Mesendoderm (in vitro differentiated cells): Measurements from ENCODE around the gene RNASE8.

ENCODE experiments used
- DNase-seq: peaks from one replicate; pipeline ENCODE4 v3.0.0; 2013
- H2AK5ac ChIP-seq: 2 replicates; pipeline ENCODE4 v1.6.1; 2013; ENCODE audit warnings: low read length, inconsistent platforms
- H2BK120ac ChIP-seq: 2 replicates; pipeline ENCODE4 v1.6.1; 2013; ENCODE audit warnings: low read depth, mild to moderate bottlenecking, low read length, moderate library complexity, mixed read lengths
- H2BK15ac ChIP-seq: replicated peaks from 2 replicates; pipeline ENCODE4 v1.6.1; 2013; ENCODE audit warnings: low read depth, mild to moderate bottlenecking, moderate library complexity
- H2BK5ac ChIP-seq: 2 replicates; pipeline ENCODE4 v1.6.1; 2013; ENCODE audit warnings: low read length, inconsistent platforms
- H3K18ac ChIP-seq: 2 replicates; pipeline ENCODE4 v1.6.1; 2013; ENCODE audit warnings: mild to moderate bottlenecking, low read length, mixed read lengths
- H3K23ac ChIP-seq: one replicate; pipeline ENCODE4 v1.6.1; 2013; ENCODE audit warnings: low read length
- H3K27ac ChIP-seq: 2 replicates; pipeline ENCODE4 v1.5.1; 2013; ENCODE audit warnings: low read depth, mild to moderate bottlenecking, inconsistent platforms, low read length, moderate library complexity
- H3K27me3 ChIP-seq: 2 replicates; pipeline ENCODE4 v1.6.1; 2013; ENCODE audit warnings: low read length, control low read depth, mild to moderate bottlenecking, inconsistent platforms; ENCODE audit not compliant: insufficient read depth, poor library complexity
- H3K36me3 ChIP-seq: 2 replicates; pipeline ENCODE4 v1.6.1; 2013; ENCODE audit warnings: low read length, inconsistent platforms; ENCODE audit not compliant: control insufficient read depth, insufficient read depth
- H3K4ac ChIP-seq: one replicate; pipeline ENCODE4 v1.6.1; 2013; ENCODE audit warnings: low read depth, mild to moderate bottlenecking, low read length, moderate library complexity
- H3K4me1 ChIP-seq: 2 replicates; pipeline ENCODE4 v1.6.1; 2013; ENCODE audit warnings: low read depth, low read length, inconsistent platforms; ENCODE audit not compliant: control insufficient read depth
- H3K4me2 ChIP-seq: 2 replicates; pipeline ENCODE4 v1.6.1; 2013; ENCODE audit warnings: low read length
- H3K4me3 ChIP-seq: 2 replicates; pipeline ENCODE4 v1.5.1; 2013; ENCODE audit warnings: mild to moderate bottlenecking, low read length
- H3K56ac ChIP-seq: one replicate; pipeline ENCODE4 v1.6.1; 2013; ENCODE audit warnings: low read length
- H3K79me1 ChIP-seq: 2 replicates; pipeline ENCODE4 v1.6.1; 2013; ENCODE audit warnings: low read length, inconsistent platforms
- H3K79me2 ChIP-seq: 2 replicates; pipeline ENCODE4 v1.6.1; 2013; ENCODE audit warnings: mild to moderate bottlenecking, low read length; ENCODE audit not compliant: control insufficient read depth, insufficient read depth
- H3K9ac ChIP-seq: 2 replicates; pipeline ENCODE4 v1.6.1; 2013; ENCODE audit warnings: low read length, inconsistent platforms
- H4K5ac ChIP-seq: one replicate; pipeline ENCODE4 v1.6.1; 2013; ENCODE audit warnings: low read length
- H4K8ac ChIP-seq: one replicate; pipeline ENCODE4 v1.6.1; 2013; ENCODE audit warnings: low read depth, mild to moderate bottlenecking, control low read depth, low read length, moderate library complexity
- WGBS: extraction: QIAGEN DNeasy Blood & Tissue Kit; methylation state at CpG from one replicate; pipeline ENCODE4 v1.1.7; 2013; ENCODE audit warnings: low lambda C conversion rate, missing lambda C conversion rate; ENCODE audit not compliant: insufficient coverage; ENCODE audit errors: extremely low coverage; 5-methylcytosine and 5-hydroxymethylcytosine counted together

Gene RNASE8

GRCh38 chr14:21056520-21057163 lies 980 bp upstream of the RNASE8 start:
- Histone ChIP-seq H4K5ac (no peak overlapping the region), H3K9ac (no peak overlapping the region), H3K18ac (no peak overlapping the region), H3K4me2 (no peak overlapping the region), H2BK120ac (no peak overlapping the region), H3K36me3 (no peaks in the 10 kb centered on the region), H3K79me1 (no peaks in the 10 kb centered on the region), H3K4me1 (peaks cover 2% of the 10 kb centered on the region), H3K56ac (no peak overlapping the region), H2BK5ac (no peak overlapping the region), H3K79me2 (no peaks in the 10 kb centered on the region), H3K4me3 (no peak overlapping the region), H3K23ac (no peak overlapping the region), H4K8ac (no peak overlapping the region), H3K27me3 (no peaks in the 10 kb centered on the region), H2BK15ac (no peak overlapping the region), H3K4ac (no peak overlapping the region), H2AK5ac (no peak overlapping the region), H3K27ac (no peak overlapping the region)
- DNase-seq, result no peak
- WGBS, result no CpG with 5 or more reads among the region's 10 CpGs

- Histone ChIP-seq H3K27ac (no peak overlapping the region), H4K8ac (no peak overlapping the region), H3K4me2 (no peak overlapping the region), H3K4me3 (no peak overlapping the region), H3K18ac (no peak overlapping the region), H3K23ac (no peak overlapping the region), H2BK5ac (no peak overlapping the region), H3K56ac (no peak overlapping the region), H3K4me1 (peaks cover 2% of the 10 kb centered on the region), H3K36me3 (no peaks in the 10 kb centered on the region), H3K4ac (no peak overlapping the region), H2BK120ac (no peak overlapping the region), H3K79me2 (no peaks in the 10 kb centered on the region), H3K79me1 (no peaks in the 10 kb centered on the region), H2BK15ac (no peak overlapping the region), H3K9ac (no peak overlapping the region), H4K5ac (no peak overlapping the region), H3K27me3 (no peaks in the 10 kb centered on the region), H2AK5ac (no peak overlapping the region)
- no CpG with 5 or more reads among the region's 5 CpGs for WGBS
- DNase-seq, result no peak
These were observed 1.3 kb downstream of the RNASE8 start for GRCh38 chr14:21058903-21059302.

- Histone ChIP-seq H2BK5ac (no peak overlapping the region), H3K4me3 (no peak overlapping the region), H3K18ac (no peak overlapping the region), H3K27me3 (no peaks in the 10 kb centered on the region), H3K4me1 (peaks cover 2% of the 10 kb centered on the region), H3K23ac (no peak overlapping the region), H3K36me3 (no peaks in the 10 kb centered on the region), H4K5ac (no peak overlapping the region), H3K4ac (no peak overlapping the region), H4K8ac (no peak overlapping the region), H3K79me2 (no peaks in the 10 kb centered on the region), H3K4me2 (no peak overlapping the region), H2BK120ac (no peak overlapping the region), H3K27ac (no peak overlapping the region), H2BK15ac (no peak overlapping the region), H3K79me1 (no peaks in the 10 kb centered on the region), H3K9ac (no peak overlapping the region), H2AK5ac (no peak overlapping the region), H3K56ac (no peak overlapping the region)
- DNase-seq, result no peak
- no CpG with 5 or more reads among the region's 8 CpGs for WGBS
These were observed 2.4 kb downstream of the RNASE8 start for GRCh38 chr14:21059842-21060613.

GRCh38 chr14:21060614-21061346 lies 3.2 kb downstream of the RNASE8 start:
- no peak for DNase-seq
- no peak overlapping the region for H3K4me3 ChIP-seq
- H3K56ac ChIP-seq, result no peak overlapping the region
- H3K4me2 ChIP-seq, result no peak overlapping the region
- WGBS, result no CpG with 5 or more reads among the region's 13 CpGs
- no peak overlapping the region for H3K4ac ChIP-seq
- H3K79me2 ChIP-seq, result no peaks in the 10 kb centered on the region
- no peak overlapping the region for H2BK15ac ChIP-seq
- no peak overlapping the region for H3K9ac ChIP-seq
- H2BK120ac ChIP-seq, result no peak overlapping the region
- H3K36me3 ChIP-seq, result no peaks in the 10 kb centered on the region
- no peaks in the 10 kb centered on the region for H3K27me3 ChIP-seq
- no peak overlapping the region for H4K5ac ChIP-seq
- peaks cover 2% of the 10 kb centered on the region for H3K4me1 ChIP-seq
- H2BK5ac ChIP-seq, result no peak overlapping the region
- no peak overlapping the region for H3K27ac ChIP-seq
- H2AK5ac ChIP-seq, result no peak overlapping the region
- no peak overlapping the region for H3K18ac ChIP-seq
- H3K23ac ChIP-seq, result no peak overlapping the region
- no peaks in the 10 kb centered on the region for H3K79me1 ChIP-seq
- H4K8ac ChIP-seq, result no peak overlapping the region

- Histone ChIP-seq H2BK5ac (no peak overlapping the region), H3K56ac (no peak overlapping the region), H2BK15ac (no peak overlapping the region), H3K79me2 (no peaks in the 10 kb centered on the region), H2AK5ac (no peak overlapping the region), H3K27ac (no peak overlapping the region), H3K9ac (no peak overlapping the region), H3K36me3 (no peaks in the 10 kb centered on the region), H3K4ac (no peak overlapping the region), H3K23ac (no peak overlapping the region), H4K5ac (no peak overlapping the region), H3K79me1 (no peaks in the 10 kb centered on the region), H3K18ac (no peak overlapping the region), H3K4me2 (no peak overlapping the region), H3K4me3 (no peak overlapping the region), H3K4me1 (peaks cover 2% of the 10 kb centered on the region), H2BK120ac (no peak overlapping the region), H4K8ac (no peak overlapping the region), H3K27me3 (no peaks in the 10 kb centered on the region)
- whole genome bisulfite sequencing, result no CpG with 5 or more reads among the region's 3 CpGs
- no peak for DNase-seq
These were observed 3.7 kb downstream of the RNASE8 start for GRCh38 chr14:21061347-21061668.
